Stimulated activated naive CD4-positive, alpha-beta T cell treated with Interleukin-2 at 50 U/mL for 16 hours (primary cell): ENCODE data around the gene SFXN5.

Source experiments
- DNase-seq: peaks from one replicate; lab custom pipeline; 2025; lab: John Stamatoyannopoulos, UW

The SFXN5 gene

GRCh38 chr2:73020657-73021370 lies 50.7 kb downstream of the SFXN5 start:
- no peak for DNase-seq

- no peak for DNase-seq
Observed at GRCh38 chr2:73020306-73020656, 51.2 kb downstream of the SFXN5 start.

- DNase-seq: no peak
Observed at GRCh38 chr2:73018188-73018825, 53.2 kb downstream of the SFXN5 start.

GRCh38 chr2:73013936-73014335 lies 57.6 kb downstream of the SFXN5 start:
- no peak for DNase-seq

- DNase-seq: no peak
Observed at GRCh38 chr2:73009177-73009839, 62.2 kb downstream of the SFXN5 start.

GRCh38 chr2:73008766-73009135 lies 62.8 kb downstream of the SFXN5 start:
- no peak for DNase-seq

GRCh38 chr2:73007991-73008765 lies 63.3 kb downstream of the SFXN5 start:
- no peak for DNase-seq

- DNase-seq: no peak
Observed at GRCh38 chr2:73006969-73007710, 64.4 kb downstream of the SFXN5 start.

- DNase-seq: no peak
Observed at GRCh38 chr2:73004889-73005596, 66.5 kb downstream of the SFXN5 start.

- no peak for DNase-seq
Observed at GRCh38 chr2:73004466-73004865, 67.0 kb downstream of the SFXN5 start.

GRCh38 chr2:73003027-73003426 lies 68.5 kb downstream of the SFXN5 start:
- DNase-seq: no peak

GRCh38 chr2:73000808-73001570 lies 70.5 kb downstream of the SFXN5 start:
- DNase-seq: no peak

- no peak for DNase-seq
Observed at GRCh38 chr2:72999729-73000725, 71.5 kb downstream of the SFXN5 start.

- no peak for DNase-seq
Observed at GRCh38 chr2:72998724-72999123, 72.8 kb downstream of the SFXN5 start.

GRCh38 chr2:72998234-72998651 lies 73.3 kb downstream of the SFXN5 start:
- DNase-seq: no peak

GRCh38 chr2:72996117-72996502 lies 75.4 kb downstream of the SFXN5 start:
- no peak for DNase-seq

- no peak for DNase-seq
Observed at GRCh38 chr2:72995430-72996116, 75.9 kb downstream of the SFXN5 start.

GRCh38 chr2:72994991-72995380 lies 76.5 kb downstream of the SFXN5 start:
- DNase-seq: no peak
